GM21381 (cell line): ENCODE data around the gene AGAP5.
A peak's percentile ranks its signal among the peaks of the same experiment; 100 is the strongest.

Source experiments
- ATAC-seq: cut with Tn5 transposase; IDR thresholded peaks from one replicate; pipeline ENCODE4 v1.9.1; 2021; ENCODE audit warnings: mild to moderate bottlenecking, moderate library complexity; ENCODE audit not compliant: unreplicated experiment

Gene AGAP5

DNA sequence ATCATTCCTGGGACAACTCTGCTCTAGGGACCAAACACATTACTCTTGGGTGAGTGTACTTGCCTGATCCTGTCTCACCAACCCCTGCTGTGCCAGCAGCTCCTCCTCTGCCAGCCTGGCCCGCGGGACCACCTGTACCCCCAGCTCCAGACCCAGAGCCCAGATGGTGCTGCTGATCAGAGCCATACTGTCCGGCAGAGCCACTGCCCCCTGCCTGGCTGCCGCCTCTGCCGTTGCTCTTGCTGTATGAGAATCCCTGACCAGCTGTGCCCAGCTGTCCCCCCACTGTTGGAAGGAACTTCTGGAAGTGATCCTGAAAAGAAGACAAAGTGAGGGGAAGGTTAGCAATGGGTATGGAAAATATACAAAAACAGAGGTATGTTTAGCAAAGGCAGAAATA, 63.5 kb downstream of the AGAP5 start:
- no peak for ATAC-seq

DNA sequence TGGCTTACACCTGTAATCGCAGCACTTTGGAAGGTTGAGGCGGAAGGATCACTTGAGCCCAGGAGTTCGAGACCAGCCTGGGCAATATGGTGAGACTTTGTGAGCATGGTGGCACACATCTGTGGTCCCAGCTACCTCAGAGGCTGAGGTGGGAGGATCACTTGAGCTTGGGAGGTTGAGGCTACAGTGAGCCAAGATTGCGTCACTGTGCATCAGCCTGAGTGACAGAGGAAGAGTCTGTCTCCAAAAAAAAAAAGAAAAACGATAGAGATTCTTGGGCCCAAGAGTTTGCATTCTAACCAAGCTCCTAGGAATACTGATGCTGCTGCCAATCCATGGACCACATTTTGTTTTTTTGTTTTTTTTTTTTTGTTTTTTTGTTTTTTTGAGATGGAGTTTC, 68.7 kb downstream of the AGAP5 start:
- no peak for ATAC-seq

DNA sequence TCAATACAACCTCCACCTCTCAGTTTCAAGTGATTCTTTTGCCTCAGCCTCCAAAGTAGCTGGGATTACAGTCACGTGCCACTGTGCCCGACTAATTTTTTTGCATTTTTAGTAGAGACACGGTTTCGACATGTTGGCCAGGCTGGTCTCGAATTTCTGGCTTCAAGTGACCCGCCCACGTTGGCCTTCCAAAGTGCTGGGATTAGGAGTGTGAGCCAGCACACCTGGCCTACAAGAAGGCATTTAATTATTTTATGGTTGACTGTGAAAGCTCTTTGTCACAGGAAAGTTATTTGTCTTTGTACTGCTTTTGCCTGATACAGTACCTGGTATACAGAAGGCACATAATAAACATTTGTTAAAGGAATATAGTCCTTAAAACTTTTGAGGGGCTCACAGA, 69.5 kb downstream of the AGAP5 start:
- ATAC-seq = no peak

DNA sequence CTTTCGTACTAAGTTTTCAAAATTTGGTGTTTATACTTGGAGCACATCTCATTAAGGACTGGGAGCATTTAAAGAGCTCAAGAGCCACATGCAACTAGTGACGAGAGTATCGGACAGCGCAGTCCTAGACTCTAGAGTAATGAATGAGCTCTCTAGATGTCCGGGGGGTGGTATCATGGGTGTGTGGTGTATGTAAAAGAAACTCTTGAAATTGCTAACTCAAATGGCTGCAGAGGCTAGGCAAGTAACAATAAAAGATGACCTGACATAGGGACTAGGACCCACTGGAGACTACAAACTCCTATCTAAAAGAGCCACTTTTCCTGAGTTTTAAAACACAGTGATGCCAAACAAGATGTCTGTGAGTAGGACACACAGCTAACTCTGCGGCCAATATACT, 70.6 kb downstream of the AGAP5 start:
- ATAC-seq = no peak

DNA sequence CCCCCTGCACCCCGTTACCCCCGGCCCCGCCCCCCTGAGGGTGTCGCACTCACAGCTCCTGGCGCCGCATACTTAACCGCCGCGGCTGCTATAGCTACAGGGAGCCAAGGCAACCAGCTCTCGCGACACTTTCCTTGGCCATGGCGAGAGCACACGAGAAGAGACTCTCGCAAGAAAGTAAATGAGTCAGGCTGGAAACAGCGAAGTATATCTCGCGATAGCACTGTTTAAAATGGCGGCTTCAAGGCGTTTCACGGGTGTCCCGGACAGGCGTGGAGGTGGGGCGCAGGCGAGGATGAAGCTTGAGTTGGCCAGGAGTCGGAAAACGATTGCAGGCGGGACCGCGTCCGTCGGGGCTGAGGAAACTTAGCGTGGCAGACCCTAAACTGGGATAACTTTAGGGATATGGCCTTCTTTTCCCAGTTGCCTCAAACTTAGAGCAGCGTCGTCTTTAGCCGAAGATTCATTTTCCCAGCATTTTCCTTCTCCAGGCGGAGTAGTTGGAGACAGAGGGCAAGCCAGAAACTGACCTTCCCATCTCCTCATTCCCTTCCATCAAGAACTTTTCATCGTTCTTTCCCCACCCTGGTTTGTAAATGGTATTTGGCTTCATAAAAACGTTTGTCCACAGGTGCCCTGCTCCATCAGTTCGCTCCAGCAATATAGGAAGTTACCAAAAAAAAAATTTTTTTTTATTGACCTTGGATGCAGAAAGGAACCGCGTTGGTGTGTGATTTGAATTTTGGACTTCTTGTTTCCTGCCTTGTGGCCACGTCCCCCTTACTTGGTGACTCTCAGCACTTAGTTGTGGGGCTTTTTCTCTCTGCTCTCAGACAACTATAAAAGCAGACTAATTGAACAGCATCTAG, 71.8 kb downstream of the AGAP5 start:
- peak; percentile 97 for ATAC-seq

DNA sequence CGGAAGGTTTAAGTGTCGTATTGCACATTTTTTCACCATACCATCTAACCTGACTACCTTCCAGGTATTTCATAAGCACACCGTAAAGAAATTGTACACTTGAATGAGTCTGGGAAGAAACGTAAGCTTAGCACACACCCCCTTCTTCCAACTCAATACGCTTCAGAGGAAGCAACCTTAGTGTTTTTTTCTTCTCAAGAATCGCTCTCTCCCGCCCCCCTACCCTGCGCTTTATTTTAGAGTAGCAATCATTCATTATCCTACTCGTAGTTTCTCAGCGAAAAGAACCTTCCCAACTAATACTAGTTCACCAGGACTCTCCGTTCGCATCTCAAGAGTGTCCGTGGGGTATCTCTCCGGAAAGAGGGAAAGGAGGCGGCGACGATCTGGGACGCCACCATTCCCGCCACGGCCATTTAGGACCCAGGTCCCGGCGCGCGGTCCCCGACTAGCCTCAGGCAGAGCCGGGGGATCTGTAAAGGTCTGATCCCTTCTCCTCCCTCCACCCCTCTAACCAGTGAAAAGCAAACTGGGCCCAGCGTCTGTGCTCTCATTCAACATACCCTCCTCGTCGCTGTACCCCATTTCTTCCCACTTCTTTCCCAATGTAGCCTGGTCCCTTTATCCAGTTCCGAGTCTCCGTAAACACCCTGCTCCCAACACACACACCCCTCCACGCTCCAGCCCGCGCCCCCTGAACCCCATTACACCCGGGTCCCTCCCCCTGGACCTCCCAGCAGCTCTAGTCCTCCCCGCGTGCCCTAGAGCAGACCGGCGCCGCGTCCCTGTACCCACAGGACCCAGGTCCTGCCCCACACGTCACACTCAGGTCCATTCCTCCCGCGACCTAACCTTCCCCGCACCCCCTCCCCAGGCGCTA, 72.7 kb downstream of the AGAP5 start:
- peak; percentile 33 for ATAC-seq
